K562 (cell line): Measurements from ENCODE around the gene SAE1. TPM values are rescaled to one million over a fixed set of nuclear protein-coding genes. Genes with fewer than 3 reads are reported as not detected.
A peak's percentile ranks its signal among the peaks of the same experiment; 100 is the strongest.

Experiments used
- AFF4 ChIP-seq: sonication (generic); formaldehyde crosslinking; IDR thresholded peaks from 2 replicates; pipeline ENCODE4 v1.8.0; 2023; ENCODE audit warnings: mild to moderate bottlenecking, missing genetic modification reagents
- CEBPG ChIP-seq, 3 experiments: fragments of 200-800 bp in 1 of 3; sonication (Bioruptor generic) in 1 of 3; sonication (generic) in 1 of 3; formaldehyde crosslinking in 1 of 3; IDR thresholded peaks in 2 of 3; conservative IDR thresholded peaks in 1 of 3; 2 replicates each; pipeline versions ENCODE4 v1.6.1 to v1.8.0; 2016 to 2022; ENCODE audit warnings: missing compliant biosample characterization in 2 of 3, missing genetic modification characterization in 2 of 3, mild to moderate bottlenecking in 1 of 3, missing genetic modification reagents in 1 of 3
- DACH1 ChIP-seq: fragments of 450-650 bp; IDR thresholded peaks from 2 replicates; pipeline ENCODE4 v1.6.1; 2018; ENCODE audit not compliant: partially characterized antibody
- ESRRA ChIP-seq: fragments of 450-650 bp; IDR thresholded peaks from 2 replicates; pipeline ENCODE4 v1.6.1; 2014; ENCODE audit warnings: low read depth, mild to moderate bottlenecking, moderate library complexity, borderline replicate concordance
- HOMEZ ChIP-seq: fragments of 250-450 bp; sonication (Bioruptor Pico); IDR thresholded peaks from 2 replicates; pipeline ENCODE4 v1.4.0; 2020; ENCODE audit warnings: mild to moderate bottlenecking, moderate library complexity
- NCOA1 ChIP-seq: fragments of 450-650 bp; IDR thresholded peaks from 2 replicates; pipeline ENCODE4 v1.6.1; 2016; ENCODE audit warnings: low read depth
- NFXL1 ChIP-seq: fragments of 450-650 bp; formaldehyde crosslinking; IDR thresholded peaks from 2 replicates; pipeline ENCODE4 v1.4.0; 2021; ENCODE audit warnings: mild to moderate bottlenecking
- POLR2H ChIP-seq: IDR thresholded peaks from 2 replicates; pipeline ENCODE4 v1.6.1; 2016; ENCODE audit warnings: missing genetic modification characterization, low read depth, mild to moderate bottlenecking, control low read depth, missing compliant biosample characterization, moderate library complexity
- PURB ChIP-seq: sonication (generic); formaldehyde crosslinking; IDR thresholded peaks from 2 replicates; pipeline ENCODE4 v1.9.0; 2021; ENCODE audit warnings: low read depth, mild to moderate bottlenecking, missing genetic modification reagents
- RUNX1 ChIP-seq: sonication (generic); IDR thresholded peaks from 2 replicates; pipeline ENCODE4 v1.6.1; 2016; ENCODE audit warnings: antibody characterized with exemption, low read depth
- SMAD4 ChIP-seq: fragments of 250-450 bp; sonication (Bioruptor Pico); conservative IDR thresholded peaks from 2 replicates; pipeline ENCODE4 v1.8.0; 2021; ENCODE audit warnings: inconsistent platforms, mild to moderate bottlenecking, moderate library complexity
- SUPT5H ChIP-seq: fragments of 450-650 bp; IDR thresholded peaks from 2 replicates; pipeline ENCODE4 v1.6.1; 2016
- TARDBP ChIP-seq: fragments of 450-650 bp; IDR thresholded peaks from 2 replicates; pipeline ENCODE4 v1.6.1; 2016
- ZKSCAN1 ChIP-seq: fragments of 150-350 bp; IDR thresholded peaks from 2 replicates; pipeline ENCODE4 v1.6.1; 2016; ENCODE audit warnings: low read depth, low read length
- ZNF696 ChIP-seq: fragments of 250-450 bp; sonication (Bioruptor Pico); conservative IDR thresholded peaks from 2 replicates; pipeline ENCODE4 v1.4.0; 2020; ENCODE audit warnings: mild to moderate bottlenecking, moderate library complexity
- polyA plus RNA-seq, 8 experiments: library from polyadenylated mRNA; depleted of rRNA in 4 of 8; stranded (reverse) in 5 of 8; unstranded in 3 of 8; fragments of >200 nt; fragmentation: Nextera tagmentation in 2 of 8; fragmentation: Illumina TruSeq in 1 of 8; extraction: Ambion mirVana in 2 of 8; extraction: Trizol in 1 of 8; gene quantifications; 2 replicates each; pipeline versions ENCODE4 v1.2.1 to v1.2.3, GENCODE V29; 2011 to 2014; ENCODE audit warnings: inconsistent platforms in 1 of 8, missing spikeins in 1 of 8
- total RNA-seq, 7 experiments: library from RNA; depleted of rRNA in 6 of 7; stranded (reverse); fragments of >200 nt in 6 of 7; fragmentation: Illumina TruSeq in 2 of 7; extraction: Trizol in 2 of 7; gene quantifications; 2 replicates each; pipeline versions ENCODE4 v1.2.1 to v1.2.3, GENCODE V29; 2011 to 2021; ENCODE audit warnings: low replicate concordance in 1 of 7
- TF ChIP-seq, protein P1 (sequence below): fragments of 450-650 bp; IDR thresholded peaks from 2 replicates; pipeline ENCODE4 v1.6.1; 2016; ENCODE audit warnings: mild to moderate bottlenecking

Gene SAE1
- total and polyA plus RNA-seq, 9 of the 15 experiments (the other 6 are each of a cell fraction or from before 2014, with no cell fraction given): 82.8 to 299 (median 217) TPM

DNA sequence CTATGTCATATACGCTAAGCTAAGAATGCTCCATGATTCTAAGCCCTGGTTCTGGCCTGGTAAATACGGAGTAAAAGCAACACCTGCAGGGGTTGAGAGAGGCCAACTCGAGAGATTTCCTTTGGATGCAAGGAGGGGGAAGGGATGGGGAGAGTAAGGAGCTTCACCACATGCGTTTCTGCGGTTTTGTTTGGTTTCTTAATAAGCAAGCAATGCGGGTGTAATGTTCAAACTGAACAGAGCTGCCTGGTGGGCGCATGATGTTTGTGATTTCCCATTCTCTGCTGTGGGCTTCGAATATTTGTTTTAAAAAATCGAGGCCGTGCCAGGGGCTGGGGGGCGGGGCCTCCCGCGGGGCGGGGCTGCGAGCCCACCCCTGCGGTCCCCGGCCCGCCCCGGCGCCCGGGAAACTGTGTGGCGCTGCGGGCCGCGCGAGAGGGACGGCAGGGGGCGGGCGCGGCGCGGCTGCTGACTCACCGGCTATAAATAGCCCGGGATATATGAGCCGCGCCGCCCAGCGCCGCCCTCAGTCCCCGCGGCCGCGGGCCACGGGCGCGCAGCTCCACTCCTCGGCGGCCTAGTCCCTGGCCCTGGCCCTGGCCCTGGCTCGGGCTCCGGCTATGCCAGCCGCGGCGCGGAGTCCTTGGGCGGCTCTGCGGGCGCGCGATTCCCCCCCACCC lies 95.3 kb downstream of the SAE1 start (continued):
- TF ChIP-seq ZNF696 (CRISPR knock-in tag) (no peak), TARDBP (0 out of 2 replicates have a peak, but pooled peaks have one; percentile 38), RUNX1 (no peak), HOMEZ (CRISPR knock-in tag) (no peak), ESRRA (no peak; the same call in 1 of the 2 replicates), SUPT5H (no peak), ZKSCAN1 (no peak), SMAD4 (CRISPR knock-in tag) (peak; percentile 91), PURB (no peak), POLR2H (tag) (peak; percentile 98), DACH1 (no peak), CEBPG (CRISPR knock-in tag; IDR thresholded peaks at IDR 0.05) (no peak), CEBPG (tag; conservative IDR thresholded peaks at IDR 0.05 in 1 of 2, IDR thresholded peaks at IDR 0.05 in 1 of 2) (peak in 1 of 2 experiments; percentile 58; a peak in 2 of 4 replicates), NCOA1 (no peak; the same call in 1 of the 2 replicates), NFXL1 (no peak), AFF4 (CRISPR knock-in tag) (peak; percentile 97; the same call in 1 of the 2 replicates)
- TF ChIP-seq, protein P1, sequence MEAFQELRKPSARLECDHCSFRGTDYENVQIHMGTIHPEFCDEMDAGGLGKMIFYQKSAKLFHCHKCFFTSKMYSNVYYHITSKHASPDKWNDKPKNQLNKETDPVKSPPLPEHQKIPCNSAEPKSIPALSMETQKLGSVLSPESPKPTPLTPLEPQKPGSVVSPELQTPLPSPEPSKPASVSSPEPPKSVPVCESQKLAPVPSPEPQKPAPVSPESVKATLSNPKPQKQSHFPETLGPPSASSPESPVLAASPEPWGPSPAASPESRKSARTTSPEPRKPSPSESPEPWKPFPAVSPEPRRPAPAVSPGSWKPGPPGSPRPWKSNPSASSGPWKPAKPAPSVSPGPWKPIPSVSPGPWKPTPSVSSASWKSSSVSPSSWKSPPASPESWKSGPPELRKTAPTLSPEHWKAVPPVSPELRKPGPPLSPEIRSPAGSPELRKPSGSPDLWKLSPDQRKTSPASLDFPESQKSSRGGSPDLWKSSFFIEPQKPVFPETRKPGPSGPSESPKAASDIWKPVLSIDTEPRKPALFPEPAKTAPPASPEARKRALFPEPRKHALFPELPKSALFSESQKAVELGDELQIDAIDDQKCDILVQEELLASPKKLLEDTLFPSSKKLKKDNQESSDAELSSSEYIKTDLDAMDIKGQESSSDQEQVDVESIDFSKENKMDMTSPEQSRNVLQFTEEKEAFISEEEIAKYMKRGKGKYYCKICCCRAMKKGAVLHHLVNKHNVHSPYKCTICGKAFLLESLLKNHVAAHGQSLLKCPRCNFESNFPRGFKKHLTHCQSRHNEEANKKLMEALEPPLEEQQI: no peak
